Natural killer cell (primary cell): ENCODE results near the gene CFL1. TPM values are rescaled to one million over a fixed set of nuclear protein-coding genes. Genes with fewer than 3 reads are reported as not detected.

Source experiments
- ATAC-seq, 3 donors: fragments of 150-1000 bp in 2 of 3; fragments of 200-7000 bp in 1 of 3; cut with Tn5 transposase; 1 replicate in 1 of 3; 2 replicates in 2 of 3; pipeline ENCODE4 v1.10.0; 2021; ENCODE audit warnings: mild to moderate bottlenecking in 2 of 3, moderate library complexity in 2 of 3
- DNase-seq, 2 donors: peaks; one replicate each; pipeline versions ENCODE4 v3.0.0 to v3.0.0-alpha.2; 2013 to 2021; ENCODE audit warnings: mixed read lengths in 1 of 2
- H3K27ac ChIP-seq: one replicate; pipeline ENCODE4 v1.5.1; 2013; ENCODE audit warnings: mild to moderate bottlenecking, low read length
- H3K27me3 ChIP-seq: one replicate; pipeline ENCODE4 v1.6.1; 2013; ENCODE audit warnings: low read length; ENCODE audit not compliant: control insufficient read depth, insufficient read depth
- H3K36me3 ChIP-seq: one replicate; pipeline ENCODE4 v1.6.1; 2013; ENCODE audit warnings: low read length; ENCODE audit not compliant: control insufficient read depth, insufficient read depth
- H3K4me1 ChIP-seq: one replicate; pipeline ENCODE4 v1.6.1; 2013; ENCODE audit warnings: low read length; ENCODE audit not compliant: control insufficient read depth, insufficient read depth
- H3K4me3 ChIP-seq: one replicate; pipeline ENCODE4 v1.5.1; 2013; ENCODE audit warnings: low read length
- H3K9me3 ChIP-seq: one replicate; pipeline ENCODE4 v1.6.1; 2013; ENCODE audit warnings: low read length; ENCODE audit not compliant: control insufficient read depth, insufficient read depth
- H3K27ac Mint-ChIP-seq, 2 donors: one replicate each; pipeline ENCODE4 v1.8.0; 2022; ENCODE audit warnings: mild to moderate bottlenecking in 2 of 2, mixed read lengths in 2 of 2, moderate library complexity in 1 of 2
- H3K27me3 Mint-ChIP-seq, 2 donors: one replicate each; pipeline ENCODE4 v1.8.0; 2022; ENCODE audit warnings: low read depth in 2 of 2, mixed read lengths in 2 of 2
- H3K36me3 Mint-ChIP-seq: one replicate; pipeline ENCODE4 v1.8.0; 2022; ENCODE audit warnings: mixed read lengths
- H3K4me1 Mint-ChIP-seq, 2 donors: one replicate each; pipeline ENCODE4 v1.8.0; 2022; ENCODE audit warnings: mixed read lengths in 2 of 2
- H3K4me3 Mint-ChIP-seq: one replicate; pipeline ENCODE4 v1.8.0; 2022; ENCODE audit warnings: mild to moderate bottlenecking, moderate library complexity, mixed read lengths
- H3K9me3 Mint-ChIP-seq, 2 donors: one replicate each; pipeline ENCODE4 v1.8.0; 2022; ENCODE audit warnings: mixed read lengths in 2 of 2
- CTCF ChIP-seq: fragments of 200-600 bp; IDR thresholded peaks from one replicate; pipeline ENCODE4 v1.8.0; 2022; ENCODE audit warnings: antibody characterized with exemption
- WGBS: methylation state at CpG from one replicate; pipeline ENCODE4 v1.1.7; 2013; ENCODE audit warnings: missing lambda C conversion rate; ENCODE audit not compliant: insufficient coverage; 5-methylcytosine and 5-hydroxymethylcytosine counted together
- intact Hi-C: fragments of 100-400 bp; cut with micrococcal nuclease; formaldehyde crosslinking; loops from one replicate; pipeline ENCODE4 v1.14.2; 2022
- total RNA-seq, 4 donors: library from RNA; stranded (reverse); fragments of 120-200 nt in 1 of 4; gene quantifications; one replicate each; pipeline versions ENCODE4 v1.2.3 to v1.2.4, GENCODE V29; 2013 to 2022

The CFL1 gene
- total RNA-seq, 3 donors from 2014 or later (not counting 1 experiment from before 2014, with no cell fraction given): 1,035 to 1,220 (median 1,095) TPM

- ATAC-seq (no peak), DNase-seq (peak in 1 of 2 donors; percentile 26)
- H3K9me3 ChIP-seq: peaks cover 4% of the 10 kb centered on the region
- H3K27me3 ChIP-seq: no peaks in the 10 kb centered on the region
- WGBS: 94% methylated on average over 13 of the region's 14 CpGs
- Mint-ChIP-seq H3K4me3 (no peak overlapping the region), H3K27me3 (no peaks in the 10 kb centered on the region), H3K27ac (no peak overlapping the region), H3K36me3 (peaks cover 7% of the 10 kb centered on the region), H3K9me3 (no peaks in the 10 kb centered on the region), H3K4me1 (peaks cover 22 to 31% of the 10 kb centered on the region in 2 donors)
- intact Hi-C loops: no loop called here
- peaks cover 25% of the 10 kb centered on the region for H3K4me1 ChIP-seq
- H3K36me3 ChIP-seq: peaks cover 53% of the 10 kb centered on the region
- no peak overlapping the region for H3K27ac ChIP-seq
- H3K4me3 ChIP-seq: no peak overlapping the region
- no peak for TF ChIP-seq CTCF
Measured at GRCh38 chr11:65851083-65851579, 6.8 kb downstream of the CFL1 start.

DNA sequence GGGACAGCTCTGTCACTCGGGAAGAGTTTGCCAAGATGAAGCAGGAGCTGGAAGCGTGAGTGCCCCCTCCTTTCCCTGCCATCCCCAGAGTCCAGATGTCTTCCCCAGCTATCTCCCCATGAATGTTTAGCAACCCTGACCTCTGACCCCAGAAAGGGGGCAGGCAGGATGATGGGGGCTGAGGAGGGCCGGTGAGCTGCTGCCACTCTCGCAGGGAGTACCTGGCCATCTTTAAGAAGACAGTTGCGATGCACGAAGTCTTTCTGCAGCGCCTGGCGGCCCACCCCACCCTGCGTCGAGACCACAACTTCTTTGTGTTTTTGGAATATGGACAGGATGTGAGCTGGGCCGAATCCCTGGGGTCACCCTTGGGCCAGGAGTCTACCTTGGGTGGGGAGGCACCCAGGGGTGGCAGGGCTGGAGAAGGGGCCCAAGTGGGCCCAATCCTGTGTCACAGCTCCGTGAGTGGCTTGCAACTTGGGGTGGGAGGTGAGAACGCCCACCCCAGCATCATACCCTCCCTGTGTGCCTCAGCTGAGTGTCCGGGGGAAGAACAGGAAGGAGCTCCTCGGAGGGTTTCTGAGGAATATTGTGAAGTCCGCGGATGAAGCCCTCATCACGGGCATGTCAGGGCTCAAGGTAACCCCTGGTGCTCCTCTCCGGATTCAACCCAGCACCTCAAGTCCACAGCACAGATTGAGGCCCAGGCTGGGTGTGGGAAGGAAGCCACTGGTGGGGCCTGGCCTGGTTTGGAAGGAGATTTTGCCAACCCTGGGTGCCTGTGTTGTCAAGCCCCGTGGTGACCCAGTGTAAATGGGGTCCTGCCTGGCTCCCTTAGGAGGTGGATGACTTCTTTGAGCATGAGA is 7.5 kb downstream of the CFL1 start:
- H3K27ac Mint-ChIP-seq: no peak overlapping the region
- no peaks in the 10 kb centered on the region for H3K9me3 Mint-ChIP-seq
- 92% methylated on average over 19 of the region's 20 CpGs for WGBS
- H3K4me1 ChIP-seq: peaks cover 18% of the 10 kb centered on the region
- no peaks in the 10 kb centered on the region for H3K27me3 Mint-ChIP-seq
- no peaks in the 10 kb centered on the region for H3K27me3 ChIP-seq
- H3K9me3 ChIP-seq: peaks cover 4% of the 10 kb centered on the region
- no peak overlapping the region for H3K27ac ChIP-seq
- DNase-seq (peak in 1 of 2 donors; percentile 14), ATAC-seq (no peak)
- intact Hi-C loops: no loop called here
- peaks cover 7% of the 10 kb centered on the region for H3K36me3 Mint-ChIP-seq
- no peak overlapping the region for H3K4me3 Mint-ChIP-seq
- H3K4me3 ChIP-seq: no peak overlapping the region
- H3K36me3 ChIP-seq: peaks cover 46% of the 10 kb centered on the region
- TF ChIP-seq CTCF: no peak
- peaks cover 17 to 28% of the 10 kb centered on the region in 2 donors for H3K4me1 Mint-ChIP-seq

DNA sequence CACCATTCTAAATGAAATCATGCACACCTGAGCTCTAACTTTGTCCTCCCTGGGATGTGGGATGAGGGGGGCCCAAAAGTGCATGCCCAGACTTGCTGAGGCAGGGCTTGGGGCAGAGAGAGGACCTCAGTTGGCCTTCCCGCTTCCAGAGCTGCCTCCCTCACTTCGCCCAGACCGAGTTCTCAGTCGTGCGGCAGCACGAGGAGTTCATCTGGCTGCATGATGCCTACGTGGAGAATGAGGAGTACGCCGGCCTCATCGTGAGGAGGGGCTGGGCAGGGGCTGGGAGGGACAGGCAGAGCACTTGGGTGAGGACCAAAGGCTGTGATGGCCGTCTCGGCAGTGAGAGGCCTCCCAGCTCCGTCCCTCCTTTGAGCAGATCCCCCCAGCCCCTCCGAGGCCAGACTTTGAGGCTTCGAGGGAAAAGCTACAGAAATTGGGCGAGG is 8.2 kb downstream of the CFL1 start:
- no peak overlapping the region for H3K27ac Mint-ChIP-seq
- Histone ChIP-seq H3K27me3 (no peaks in the 10 kb centered on the region), H3K4me1 (peaks cover 13% of the 10 kb centered on the region), H3K27ac (no peak overlapping the region), H3K9me3 (peaks cover 4% of the 10 kb centered on the region), H3K4me3 (no peak overlapping the region), H3K36me3 (peaks cover 39% of the 10 kb centered on the region)
- no peaks in the 10 kb centered on the region for H3K9me3 Mint-ChIP-seq
- H3K36me3 Mint-ChIP-seq: peaks cover 7% of the 10 kb centered on the region
- no peaks in the 10 kb centered on the region for H3K27me3 Mint-ChIP-seq
- intact Hi-C loops: no loop called here
- TF ChIP-seq CTCF: no peak
- 84% methylated on average over 16 of the region's 16 CpGs for WGBS
- DNase-seq (peak in 1 of 2 donors; percentile 12), ATAC-seq (no peak)
- H3K4me3 Mint-ChIP-seq: no peak overlapping the region
- peaks cover 15 to 24% of the 10 kb centered on the region in 2 donors for H3K4me1 Mint-ChIP-seq
